ENCODE results near the gene CCDC82.

The CCDC82 gene

GRCh38 chr11:96390488-96390792 lies 728 bp upstream of the CCDC82 start:
- TF ChIP-seq, protein P1, sequence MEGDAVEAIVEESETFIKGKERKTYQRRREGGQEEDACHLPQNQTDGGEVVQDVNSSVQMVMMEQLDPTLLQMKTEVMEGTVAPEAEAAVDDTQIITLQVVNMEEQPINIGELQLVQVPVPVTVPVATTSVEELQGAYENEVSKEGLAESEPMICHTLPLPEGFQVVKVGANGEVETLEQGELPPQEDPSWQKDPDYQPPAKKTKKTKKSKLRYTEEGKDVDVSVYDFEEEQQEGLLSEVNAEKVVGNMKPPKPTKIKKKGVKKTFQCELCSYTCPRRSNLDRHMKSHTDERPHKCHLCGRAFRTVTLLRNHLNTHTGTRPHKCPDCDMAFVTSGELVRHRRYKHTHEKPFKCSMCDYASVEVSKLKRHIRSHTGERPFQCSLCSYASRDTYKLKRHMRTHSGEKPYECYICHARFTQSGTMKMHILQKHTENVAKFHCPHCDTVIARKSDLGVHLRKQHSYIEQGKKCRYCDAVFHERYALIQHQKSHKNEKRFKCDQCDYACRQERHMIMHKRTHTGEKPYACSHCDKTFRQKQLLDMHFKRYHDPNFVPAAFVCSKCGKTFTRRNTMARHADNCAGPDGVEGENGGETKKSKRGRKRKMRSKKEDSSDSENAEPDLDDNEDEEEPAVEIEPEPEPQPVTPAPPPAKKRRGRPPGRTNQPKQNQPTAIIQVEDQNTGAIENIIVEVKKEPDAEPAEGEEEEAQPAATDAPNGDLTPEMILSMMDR (IDR thresholded peaks at IDR 0.05; ENCODE audit: borderline replicate concordance, control extremely low read depth, extremely low read depth, insufficient read depth, missing control alignments) = no peak
- in situ Hi-C loops (cut with MboI; ENCODE audit: low sequenced_read_pairs, unreplicated experiment) = no loop called here
- DNase-seq (ENCODE audit: low spot score) = no peak

- no peak for DNase-seq (ENCODE audit: low spot score)
Observed at GRCh38 chr11:96388891-96389719, 607 bp downstream of the CCDC82 start.

DNA sequence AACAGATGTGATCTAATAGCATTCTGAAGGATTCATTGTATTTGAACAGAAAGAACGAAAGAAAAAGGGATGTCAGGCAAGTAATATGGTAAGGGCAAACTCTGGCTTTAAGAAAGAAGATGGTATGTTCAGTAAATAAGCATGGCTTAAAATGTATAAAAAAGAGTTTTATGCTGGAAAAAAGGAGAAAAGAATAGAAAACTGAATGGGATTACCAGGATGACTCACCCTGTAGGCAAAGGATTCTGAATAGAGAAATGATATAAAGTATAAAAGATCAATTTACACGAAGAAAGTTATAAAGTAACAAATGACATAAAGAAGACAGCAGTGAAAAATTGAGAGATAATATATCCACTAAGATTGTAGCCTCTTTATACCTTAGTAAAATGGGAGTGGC lies 4.5 kb downstream of the CCDC82 start:
- TF ChIP-seq, protein P1 (IDR thresholded peaks at IDR 0.05; ENCODE audit: borderline replicate concordance, control extremely low read depth, extremely low read depth, insufficient read depth, missing control alignments) = no peak
- DNase-seq (ENCODE audit: low spot score) = no peak
- in situ Hi-C loops (cut with MboI; ENCODE audit: low sequenced_read_pairs, unreplicated experiment) = no loop called here

More at GRCh38 chr11:96388891-96389719, 607 bp downstream of the CCDC82 start:
- in situ Hi-C loops (cut with MboI; ENCODE audit: low sequenced_read_pairs, unreplicated experiment) = no loop called here
- TF ChIP-seq, protein P1 (IDR thresholded peaks at IDR 0.05; ENCODE audit: borderline replicate concordance, control extremely low read depth, extremely low read depth, insufficient read depth, missing control alignments) = no peak

GRCh38 chr11:96384156-96384555 lies 5.6 kb downstream of the CCDC82 start:
- TF ChIP-seq, protein P1 (IDR thresholded peaks at IDR 0.05; ENCODE audit: borderline replicate concordance, control extremely low read depth, extremely low read depth, insufficient read depth, missing control alignments) = no peak
- in situ Hi-C loops (cut with MboI; ENCODE audit: low sequenced_read_pairs, unreplicated experiment) = no loop called here
- DNase-seq (ENCODE audit: low spot score) = no peak

GRCh38 chr11:96376796-96377195 lies 12.9 kb downstream of the CCDC82 start:
- DNase-seq (ENCODE audit: low spot score) = no peak
- TF ChIP-seq, protein P1 (IDR thresholded peaks at IDR 0.05; ENCODE audit: borderline replicate concordance, control extremely low read depth, extremely low read depth, insufficient read depth, missing control alignments) = no peak
- in situ Hi-C loops (cut with MboI; ENCODE audit: low sequenced_read_pairs, unreplicated experiment) = no loop called here

DNA sequence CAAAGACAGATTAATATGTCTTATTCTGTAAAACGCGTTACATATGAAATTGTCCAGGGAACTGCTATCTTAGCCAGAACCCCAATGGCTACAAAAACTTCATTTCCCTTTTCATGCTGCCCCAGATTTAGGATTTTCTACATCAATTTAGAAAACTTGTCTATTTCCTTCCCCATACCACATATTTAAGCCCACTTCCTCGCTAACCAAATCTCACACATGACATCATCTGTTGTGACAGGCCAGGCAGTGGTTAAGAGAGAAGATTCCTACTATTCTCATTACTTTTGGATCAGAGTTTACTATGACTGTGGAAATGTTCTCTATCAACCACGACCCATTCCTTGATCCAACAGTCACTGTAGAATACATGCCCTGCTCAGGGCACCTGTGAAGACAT lies 15.9 kb downstream of the CCDC82 start:
- in situ Hi-C loops (cut with MboI; ENCODE audit: low sequenced_read_pairs, unreplicated experiment) = no loop called here
- no peak for DNase-seq (ENCODE audit: low spot score)
- TF ChIP-seq, protein P1 (IDR thresholded peaks at IDR 0.05; ENCODE audit: borderline replicate concordance, control extremely low read depth, extremely low read depth, insufficient read depth, missing control alignments) = no peak

All from GM13976 (cell line).